ENCODE results near the gene UBAC2. TPM values are rescaled to one million over a fixed set of nuclear protein-coding genes. Genes with fewer than 3 reads are reported as not detected.

UBAC2 gene
- total RNA-seq, 1 donor = 43.4 TPM

DNA sequence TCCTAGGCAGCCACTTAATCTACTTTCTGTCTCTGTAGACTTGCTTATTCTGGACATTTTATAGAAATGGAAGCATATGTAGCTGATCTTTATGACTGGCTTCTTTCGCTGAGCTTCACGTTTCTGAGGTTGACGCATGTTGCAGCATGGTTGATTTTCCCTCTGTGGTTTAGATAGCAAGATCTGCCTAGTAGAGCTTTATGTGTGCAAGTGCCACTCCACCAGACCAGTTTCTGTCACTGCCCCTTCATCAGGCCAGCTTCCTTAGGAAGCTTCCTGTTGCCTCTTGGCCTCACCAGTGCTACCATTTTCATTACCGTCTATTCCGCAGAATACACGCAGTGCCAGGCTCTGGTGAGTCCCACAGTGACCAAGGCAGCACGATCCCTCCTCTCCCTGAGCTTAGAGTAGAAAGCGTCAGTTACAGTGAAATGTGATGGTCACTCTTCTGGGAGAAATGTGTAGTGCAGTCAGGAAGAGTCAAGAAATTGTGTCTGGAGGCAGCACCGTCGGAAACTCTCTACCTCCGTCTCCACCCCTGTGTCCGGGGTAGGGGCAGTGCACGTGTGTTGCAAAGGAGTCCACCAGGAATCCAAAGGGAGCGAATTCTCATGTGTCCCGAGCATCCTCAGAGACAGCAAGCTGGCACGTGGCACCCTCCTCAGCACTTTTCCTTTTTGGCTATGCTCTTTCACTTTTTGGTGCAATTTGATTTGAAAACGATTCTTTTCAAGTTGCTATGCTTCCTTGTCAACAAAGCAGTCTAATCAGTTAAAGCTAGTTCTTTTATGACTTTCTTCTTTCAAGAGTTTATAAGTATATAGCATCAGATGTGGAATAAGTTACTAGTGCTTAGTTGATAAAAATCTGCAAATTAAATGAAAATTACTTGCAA is 151.9 kb downstream of the UBAC2 start:
- no peak for DNase-seq (ENCODE audit: low read depth in 2 of 3, low spot score in 2 of 3)

DNA sequence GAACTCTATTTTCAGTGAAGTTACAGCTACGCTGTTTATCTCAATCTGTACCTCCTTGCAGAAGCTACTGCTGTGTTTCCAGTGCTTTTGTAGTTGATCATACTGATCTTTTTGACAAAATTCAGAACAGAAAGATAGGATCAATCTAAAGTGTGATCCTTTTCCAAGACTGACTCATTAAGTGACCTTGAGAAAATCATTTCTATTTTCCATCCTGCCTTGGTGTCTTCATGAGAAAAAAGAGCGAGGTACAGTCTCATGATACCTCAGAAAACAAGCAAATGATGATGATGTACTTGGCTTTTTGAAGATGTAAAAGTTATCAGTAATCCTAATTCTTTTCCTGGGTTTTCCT is 152.6 kb downstream of the UBAC2 start:
- no peak for DNase-seq (ENCODE audit: low read depth in 2 of 3, low spot score in 2 of 3)

DNA sequence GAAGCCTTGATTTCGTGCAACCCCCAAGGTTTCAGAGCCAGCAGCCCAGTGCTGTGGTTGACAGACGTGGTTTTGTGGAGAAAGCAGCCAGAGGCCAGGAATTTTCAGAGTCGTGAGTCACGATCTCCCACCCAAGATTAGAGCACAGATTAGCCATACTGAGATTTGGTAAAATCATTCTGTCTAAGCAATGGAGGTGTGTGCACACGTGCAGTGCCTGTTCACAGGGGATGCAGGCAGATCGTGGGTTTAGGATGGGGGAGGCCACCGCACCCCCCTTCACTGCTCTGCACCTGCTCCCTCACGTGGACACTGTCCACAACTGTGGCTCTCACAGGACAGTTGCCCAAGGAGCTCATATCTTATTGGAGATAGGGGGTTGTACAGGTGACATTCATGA is 153.2 kb downstream of the UBAC2 start:
- DNase-seq (ENCODE audit: low read depth in 2 of 3, low spot score in 2 of 3) = no peak

DNA sequence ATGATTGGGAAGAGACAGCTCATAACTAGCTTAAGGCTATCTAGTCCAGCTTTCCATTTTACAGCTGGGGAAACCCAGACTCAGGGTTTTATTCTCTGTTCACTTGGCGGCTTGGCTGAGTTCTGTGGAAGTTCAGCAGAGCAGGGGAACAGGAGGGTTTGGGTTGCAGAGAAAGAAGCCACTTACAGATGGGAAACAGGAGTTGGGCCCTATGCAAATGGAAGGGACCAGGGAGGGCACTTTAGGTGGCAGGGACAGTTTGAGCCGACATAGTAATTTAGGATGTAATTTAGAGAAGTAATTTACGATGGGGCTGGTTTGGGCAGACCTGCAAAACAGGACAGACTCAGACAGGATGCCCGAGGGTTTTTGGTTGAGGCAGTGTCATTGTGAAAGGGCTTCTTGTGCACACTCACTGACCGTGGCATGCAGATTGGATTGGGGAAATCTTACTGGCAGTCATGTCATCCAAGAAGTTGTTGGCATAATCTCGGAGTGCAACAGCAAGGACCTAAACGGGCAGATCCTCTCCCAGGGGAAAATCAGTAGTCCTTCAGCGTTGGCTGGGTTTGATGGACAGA is 153.8 kb downstream of the UBAC2 start:
- DNase-seq (ENCODE audit: low read depth in 2 of 3, low spot score in 2 of 3) = peak in 1 of 3 donors; percentile 39

DNA sequence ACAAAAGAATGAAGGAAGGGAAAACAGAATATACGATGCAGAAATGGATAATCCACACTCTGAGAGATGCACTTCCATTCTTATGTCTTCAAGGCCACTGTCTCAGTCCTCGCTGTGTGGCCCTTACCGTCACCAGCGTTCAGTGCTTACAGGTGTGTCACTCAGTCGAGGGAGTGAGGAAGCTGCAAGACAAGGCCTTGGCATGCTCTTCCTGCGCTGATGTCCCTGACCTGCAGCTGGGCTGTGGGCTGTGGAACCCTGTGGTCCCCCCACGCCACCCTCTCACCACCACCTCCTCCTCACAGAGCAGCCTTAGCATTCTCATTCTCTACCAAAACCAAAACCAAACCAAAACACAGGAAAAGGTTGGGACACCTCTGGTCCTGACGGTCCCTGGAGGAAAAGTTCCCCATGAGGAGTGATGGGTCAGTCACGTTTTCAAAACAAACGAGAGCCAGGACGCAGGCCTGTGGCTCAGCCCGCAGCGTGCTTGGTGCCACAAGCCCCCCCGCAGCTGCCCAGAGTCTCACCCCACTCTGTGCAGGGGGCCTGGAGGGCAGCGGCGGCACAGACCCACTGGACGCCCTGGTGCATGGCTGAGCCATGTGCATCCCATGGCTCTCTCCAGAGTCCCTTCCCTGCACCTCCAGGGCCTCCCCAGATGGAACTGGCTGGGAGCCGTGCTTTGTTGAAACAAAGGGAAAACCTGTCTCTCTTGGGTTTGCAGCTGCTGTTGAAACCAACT is 154.8 kb downstream of the UBAC2 start:
- DNase-seq (ENCODE audit: low read depth in 2 of 3, low spot score in 2 of 3) = no peak

DNA sequence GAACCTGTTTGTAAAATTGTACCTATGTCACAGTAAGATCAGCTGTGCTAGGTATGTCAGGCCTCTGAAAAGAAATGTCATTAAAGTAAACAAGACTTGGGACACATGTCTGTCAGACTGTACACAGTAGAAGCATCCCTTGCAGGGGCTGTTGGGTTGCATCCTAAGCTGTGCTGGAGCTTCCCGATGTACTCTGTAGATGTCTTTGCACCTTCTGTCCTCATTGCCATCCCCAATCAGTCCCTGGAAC is 155.3 kb downstream of the UBAC2 start:
- DNase-seq (ENCODE audit: low read depth in 2 of 3, low spot score in 2 of 3) = no peak

DNA sequence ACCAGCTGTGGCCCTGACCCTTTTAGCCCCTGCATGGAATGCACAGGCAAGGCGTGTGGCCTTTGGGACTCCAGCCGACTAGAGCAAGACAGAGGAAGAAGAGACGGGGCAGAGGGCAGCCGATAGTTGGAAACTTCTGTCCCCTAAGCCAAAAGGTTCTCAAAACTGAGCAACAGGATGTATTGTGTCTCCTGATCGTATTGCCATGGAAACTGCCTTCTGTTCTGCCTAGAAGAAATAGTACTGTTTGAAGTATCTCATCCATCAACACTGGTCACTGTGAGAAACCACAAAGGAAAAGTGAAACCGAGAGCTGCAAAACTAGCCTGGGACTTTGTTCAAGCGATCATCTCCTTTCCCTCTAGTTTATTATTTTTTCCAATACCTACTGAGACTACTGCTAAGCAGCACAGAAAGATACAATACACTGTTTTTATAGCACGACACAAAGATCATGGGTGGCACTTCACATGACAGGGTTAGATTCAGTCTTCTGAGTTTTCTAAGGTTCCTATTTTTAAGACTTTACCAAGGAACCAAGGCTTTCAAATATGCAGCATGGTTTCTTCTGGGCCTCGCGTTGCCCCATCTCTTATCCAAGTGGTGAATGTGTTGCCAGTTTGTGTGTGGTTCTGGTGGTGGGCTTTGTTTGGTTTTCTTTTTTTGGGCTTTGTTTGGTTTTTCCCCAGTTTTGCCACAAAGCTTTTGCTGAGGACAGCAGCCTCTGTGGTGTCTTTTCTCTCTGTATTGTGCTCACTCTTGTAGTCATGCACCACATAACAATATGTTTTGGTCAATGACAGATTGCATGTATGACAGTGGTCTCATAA is 155.8 kb downstream of the UBAC2 start:
- DNase-seq (ENCODE audit: low read depth in 2 of 3, low spot score in 2 of 3) = peak; percentile 59 to 97 (median 90)

DNA sequence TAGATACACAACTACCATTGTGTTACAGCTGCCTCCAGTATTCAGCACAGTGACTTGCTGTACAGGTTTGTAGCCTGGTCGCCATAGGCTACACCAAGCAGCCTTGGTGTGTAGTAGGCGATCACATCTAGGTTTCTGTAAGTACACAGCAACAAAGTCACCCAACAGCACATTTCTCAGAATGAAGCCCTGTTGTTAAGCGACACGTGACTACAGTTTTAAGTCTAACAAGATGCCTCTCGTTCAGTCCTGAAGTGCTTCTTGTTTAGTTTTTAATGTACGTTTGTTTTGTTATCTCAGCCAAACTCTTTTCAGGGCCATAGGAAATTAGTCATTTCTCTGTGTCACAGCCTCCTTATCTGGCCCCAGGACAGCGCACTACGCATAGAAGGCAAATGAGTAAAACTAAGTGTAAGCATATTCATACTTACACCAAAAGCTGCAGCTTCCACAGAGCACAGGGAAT is 156.5 kb downstream of the UBAC2 start:
- DNase-seq (ENCODE audit: low read depth in 2 of 3, low spot score in 2 of 3) = peak in 2 of 3 donors; percentile 79 to 84

DNA sequence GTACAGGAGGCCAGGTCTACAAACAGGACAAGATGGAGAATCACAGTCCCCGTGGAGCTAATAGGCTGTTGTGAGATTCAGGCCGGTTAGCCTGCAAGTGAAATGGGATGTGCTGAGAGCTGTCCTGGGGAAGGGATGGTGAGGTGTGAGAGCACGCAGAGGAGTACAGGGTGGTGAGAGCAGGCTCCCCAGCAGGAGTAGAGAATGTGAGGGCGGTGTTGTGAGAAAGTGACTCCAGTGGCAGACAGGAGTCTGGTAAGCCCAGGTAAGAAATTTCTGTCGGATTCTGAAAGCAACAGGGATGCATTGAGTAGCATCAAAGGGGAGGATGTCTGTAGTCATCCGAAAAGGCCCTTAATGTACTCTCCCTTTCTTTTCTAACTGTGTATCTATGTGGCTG is 157.3 kb downstream of the UBAC2 start:
- no peak for DNase-seq (ENCODE audit: low read depth in 2 of 3, low spot score in 2 of 3)

DNA sequence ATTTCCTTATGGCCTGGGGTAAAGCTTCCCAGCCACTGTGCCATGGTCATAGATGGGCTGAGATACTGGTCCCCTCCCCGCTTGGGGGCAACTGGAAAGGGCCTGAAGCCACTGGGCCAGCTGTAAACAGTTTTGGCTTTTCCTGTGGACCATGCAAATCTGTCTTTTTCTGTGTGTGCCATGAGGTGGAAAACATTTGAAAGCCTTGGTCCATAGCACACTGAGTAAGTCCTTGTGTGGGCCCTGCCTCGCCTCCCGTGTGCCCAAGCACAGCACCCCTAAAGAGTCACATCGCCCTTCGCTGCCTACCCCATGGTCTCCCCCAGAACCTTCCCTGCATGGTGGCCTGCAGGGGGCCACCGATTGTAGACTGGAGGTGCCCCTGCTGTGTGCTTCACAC is 158.9 kb downstream of the UBAC2 start:
- no peak for DNase-seq (ENCODE audit: low read depth in 2 of 3, low spot score in 2 of 3)

DNA sequence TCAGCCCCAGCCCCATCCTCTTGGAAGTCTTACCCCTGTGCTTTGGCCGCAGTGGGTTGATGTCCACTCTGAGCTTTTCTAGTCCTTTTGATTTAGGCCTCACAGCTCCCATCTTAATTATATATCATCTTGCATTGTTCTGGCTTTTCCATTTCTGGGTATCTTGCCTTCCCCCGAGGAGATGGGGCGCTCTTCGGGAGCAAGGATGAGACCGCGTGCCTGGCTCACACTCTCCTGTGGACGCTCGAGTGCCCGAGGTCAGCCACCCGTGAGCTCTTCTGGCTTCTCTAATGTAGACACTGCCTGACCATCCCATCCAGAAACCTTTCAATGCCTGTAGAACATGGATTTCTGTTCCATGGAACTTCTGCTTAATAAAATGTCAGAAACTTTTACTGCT is 160.0 kb downstream of the UBAC2 start:
- no peak for DNase-seq (ENCODE audit: low read depth in 2 of 3, low spot score in 2 of 3)

DNA sequence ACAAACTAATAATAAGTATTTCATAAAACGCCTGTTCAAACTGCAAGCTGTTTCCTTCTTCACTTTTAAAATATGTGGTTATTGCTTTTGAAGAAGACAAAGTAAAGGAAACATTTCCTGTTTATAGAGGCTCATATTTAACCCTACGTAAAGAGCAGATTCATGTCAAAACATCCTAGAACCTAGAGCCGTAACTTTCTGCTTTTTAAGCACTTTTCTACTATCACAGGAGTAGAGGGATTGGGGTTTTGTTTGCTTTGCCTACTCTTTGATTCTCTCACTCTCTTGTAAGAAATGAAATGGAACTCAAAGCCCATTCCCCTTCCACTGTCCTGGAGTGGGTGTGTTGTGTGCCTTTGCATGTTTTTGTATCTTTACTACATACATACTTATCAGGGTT is 160.5 kb downstream of the UBAC2 start:
- no peak for DNase-seq (ENCODE audit: low read depth in 2 of 3, low spot score in 2 of 3)

DNA sequence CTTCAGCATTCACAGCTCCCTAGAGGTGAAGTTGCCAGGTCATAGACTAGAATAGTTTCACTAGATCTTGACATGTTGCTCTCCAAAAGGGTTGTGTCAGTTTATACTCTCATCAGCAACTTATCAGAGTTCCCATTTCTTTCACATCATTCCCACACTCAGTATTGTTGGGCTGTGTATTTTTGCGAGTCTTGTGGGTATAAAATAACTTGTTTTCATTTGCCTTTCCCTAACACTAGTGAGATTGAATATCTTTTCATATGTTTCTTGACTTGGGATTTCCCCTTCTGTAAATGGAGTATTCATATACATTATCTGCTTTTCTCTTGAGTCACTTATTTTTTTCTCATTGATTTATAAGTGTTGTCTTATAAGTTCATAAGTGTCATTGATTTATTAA is 161.7 kb downstream of the UBAC2 start:
- DNase-seq (ENCODE audit: low read depth in 2 of 3, low spot score in 2 of 3) = no peak

DNA sequence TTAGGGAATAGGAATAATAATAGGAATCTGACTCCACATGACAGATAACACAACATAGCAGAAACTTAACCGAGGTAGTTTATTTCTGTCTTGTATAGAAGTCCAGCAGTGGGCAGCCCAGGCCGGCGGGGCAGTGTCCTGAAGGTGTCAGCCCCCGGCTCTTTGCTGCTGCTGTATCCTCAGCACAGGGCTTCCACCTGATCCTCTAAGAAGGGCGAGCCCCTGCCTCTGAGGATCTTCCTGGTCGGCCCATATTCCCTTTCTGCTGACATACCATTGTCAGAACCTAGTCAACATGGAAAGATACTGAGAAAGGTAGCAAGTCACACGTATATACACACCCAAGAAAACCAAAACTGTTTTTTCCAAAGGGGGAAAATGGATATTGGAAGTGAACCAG is 162.7 kb downstream of the UBAC2 start:
- DNase-seq (ENCODE audit: low read depth in 2 of 3, low spot score in 2 of 3) = no peak

DNA sequence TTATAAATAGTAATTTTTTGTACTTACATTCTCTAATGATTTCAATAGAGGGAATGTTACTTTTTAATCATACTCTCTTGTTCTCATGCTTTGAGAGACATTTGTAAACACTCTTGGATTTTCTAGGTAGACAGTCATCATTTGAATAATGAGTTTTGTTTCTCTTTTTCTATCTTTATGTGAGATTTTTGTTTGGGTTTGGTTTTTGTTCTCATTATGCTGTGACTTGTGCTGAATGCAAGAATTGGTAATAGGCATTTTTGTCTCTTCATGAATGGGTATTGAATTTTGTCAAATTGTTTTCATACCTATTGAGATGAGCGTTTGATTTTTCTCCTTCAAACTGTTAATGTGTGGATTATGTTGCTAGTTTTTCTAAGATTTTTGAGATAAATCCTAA is 163.3 kb downstream of the UBAC2 start:
- DNase-seq (ENCODE audit: low read depth in 2 of 3, low spot score in 2 of 3) = no peak

DNA sequence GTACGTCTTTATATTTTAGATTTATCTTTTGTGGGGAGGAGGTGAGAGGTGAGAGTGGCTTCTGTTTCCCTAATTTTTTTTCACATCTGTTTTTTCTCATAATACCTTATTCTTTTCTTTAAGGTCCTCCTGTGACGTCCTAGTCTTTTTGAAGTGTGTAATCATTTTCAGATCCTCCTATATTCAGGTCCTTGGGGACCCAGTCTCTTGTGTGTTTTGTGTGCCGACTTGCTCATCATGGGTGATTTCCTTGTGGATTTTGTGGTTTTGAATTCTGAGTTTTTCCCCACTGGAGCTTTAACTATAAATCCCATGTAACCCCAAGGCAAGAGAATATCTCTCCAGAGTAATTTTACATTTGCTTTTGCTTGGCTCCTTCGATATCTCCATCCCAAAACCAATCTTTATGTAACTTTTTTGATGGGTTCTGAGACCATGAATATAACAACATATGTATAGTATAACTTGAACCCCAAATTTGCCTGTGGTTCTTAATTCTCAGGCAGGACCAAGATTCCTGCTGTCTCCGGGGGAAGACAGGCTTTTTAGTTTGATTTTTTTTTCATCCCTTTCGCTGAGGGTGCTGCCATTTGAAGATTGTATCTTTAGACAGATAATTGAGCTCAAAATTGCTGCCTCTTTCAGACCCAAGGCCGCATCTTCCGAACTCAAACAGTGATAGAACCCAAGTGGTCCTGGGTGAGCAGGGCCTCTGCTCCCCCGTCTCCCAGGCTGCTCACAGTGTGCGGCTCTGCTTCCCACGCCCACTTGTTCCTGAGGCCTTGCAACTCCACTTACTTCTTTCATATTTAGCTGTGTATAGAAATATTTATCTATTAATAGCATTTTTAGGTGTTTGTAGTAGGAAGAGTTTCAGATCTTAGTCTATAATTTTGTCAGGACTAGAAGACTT is 165.7 kb downstream of the UBAC2 start:
- DNase-seq (ENCODE audit: low read depth in 2 of 3, low spot score in 2 of 3) = no peak

DNA sequence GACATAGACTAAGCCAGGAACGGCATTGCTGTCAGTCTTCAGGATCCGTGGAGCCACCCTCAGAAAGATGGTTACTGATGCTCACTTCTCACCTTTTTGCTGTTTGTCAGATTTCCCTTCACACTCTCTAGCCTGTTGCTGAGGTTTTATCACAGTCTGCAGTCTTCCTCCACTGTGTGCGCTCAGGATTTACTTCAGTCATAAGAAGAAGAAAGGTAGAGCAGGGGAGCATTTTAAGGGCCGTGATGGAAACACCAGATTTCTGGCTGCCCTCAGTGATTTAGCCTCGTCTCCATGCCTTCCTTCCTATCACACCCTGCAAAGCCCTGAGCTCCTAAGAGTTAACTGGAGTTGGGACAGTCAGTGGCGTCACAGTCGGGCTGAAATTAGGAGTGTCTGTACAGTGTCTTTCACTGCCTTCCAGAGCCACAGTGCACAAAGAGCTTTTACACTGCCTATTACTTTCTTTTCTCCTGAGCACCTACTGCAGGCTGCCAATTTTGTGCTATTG is 166.5 kb downstream of the UBAC2 start:
- DNase-seq (ENCODE audit: low read depth in 2 of 3, low spot score in 2 of 3) = no peak

DNA sequence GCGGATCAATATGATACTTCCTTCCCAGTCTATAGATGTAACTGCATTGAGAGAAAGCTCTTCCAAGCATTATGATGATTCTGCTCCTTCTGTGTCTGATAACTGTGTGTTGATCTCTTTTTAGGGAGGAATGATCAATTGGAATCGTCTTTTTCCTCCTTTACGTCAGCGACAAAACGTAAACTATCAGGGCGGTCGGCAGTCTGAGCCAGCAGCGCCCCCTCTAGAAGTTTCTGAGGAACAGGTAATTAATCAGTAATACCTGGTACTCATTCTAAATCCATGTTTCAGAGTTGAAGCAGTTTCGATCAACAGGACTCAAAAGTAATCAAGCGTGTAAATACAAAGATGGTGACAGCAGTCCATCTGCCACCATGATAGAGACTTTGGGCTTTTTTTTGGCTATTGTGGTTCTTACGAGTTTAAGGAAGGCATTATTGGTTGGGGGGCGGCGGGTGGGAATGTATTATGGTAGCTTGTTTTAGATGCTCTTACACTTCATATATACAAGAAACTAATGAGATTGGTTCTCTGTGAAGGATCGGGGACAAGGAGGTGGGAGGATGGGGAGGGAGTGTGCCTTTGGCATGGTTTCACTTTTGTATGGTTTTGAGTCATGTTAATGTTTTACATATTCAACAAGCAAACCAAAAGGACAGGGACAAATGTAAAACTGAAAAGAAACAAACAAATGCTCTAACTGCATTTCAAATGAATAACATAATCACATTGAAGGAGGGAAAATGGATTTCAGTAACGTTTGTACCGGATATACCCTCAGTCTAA is 167.2 kb downstream of the UBAC2 start:
- no peak for DNase-seq (ENCODE audit: low read depth in 2 of 3, low spot score in 2 of 3)
